HepG2 (cell line): ENCODE data around the gene GRIK5. TPM values are rescaled to one million over a fixed set of nuclear protein-coding genes. Genes with fewer than 3 reads are reported as not detected.

Source experiments
- ATF1 ChIP-seq: IDR thresholded peaks from 2 replicates; pipeline ENCODE4 v1.6.1; 2016; ENCODE audit warnings: mild to moderate bottlenecking, control low read depth
- BCL6 ChIP-seq: IDR thresholded peaks from 2 replicates; pipeline ENCODE4 v1.6.1; 2016; ENCODE audit warnings: missing genetic modification reagents, missing compliant biosample characterization
- GFI1 ChIP-seq: sonication (generic); formaldehyde crosslinking; IDR thresholded peaks from 2 replicates; pipeline ENCODE4 v1.5.0; 2020; ENCODE audit warnings: missing genetic modification reagents, mild to moderate bottlenecking, borderline replicate concordance
- HCFC1 ChIP-seq: fragments of 150-350 bp; IDR thresholded peaks from 2 replicates; pipeline ENCODE4 v1.6.1; 2014; ENCODE audit warnings: low read depth, low read length
- HDAC2 ChIP-seq: sonication (generic); formaldehyde crosslinking; IDR thresholded peaks from 2 replicates; pipeline ENCODE4 v1.4.0; 2020; ENCODE audit warnings: missing genetic modification reagents
- HNF1A ChIP-seq, 2 experiments: sonication (generic) in 1 of 2; formaldehyde crosslinking in 1 of 2; IDR thresholded peaks; 2 replicates each; pipeline versions ENCODE4 v1.4.0 to v1.6.1; 2016 to 2020; ENCODE audit warnings: borderline replicate concordance in 1 of 2, low read depth in 1 of 2, mild to moderate bottlenecking in 1 of 2, missing genetic modification reagents in 1 of 2
- JUND ChIP-seq: sonication (generic); formaldehyde crosslinking; IDR thresholded peaks from 2 replicates; pipeline ENCODE4 v1.8.0; 2022; ENCODE audit warnings: mild to moderate bottlenecking, missing genetic modification reagents
- KAT8 ChIP-seq: IDR thresholded peaks from 2 replicates; pipeline ENCODE4 v1.6.1; 2016; ENCODE audit warnings: missing genetic modification reagents, missing compliant biosample characterization
- KLF12 ChIP-seq: sonication (generic); formaldehyde crosslinking; IDR thresholded peaks from 2 replicates; pipeline ENCODE4 v1.4.0; 2020; ENCODE audit warnings: missing genetic modification reagents, borderline replicate concordance
- MED13 ChIP-seq: sonication (generic); formaldehyde crosslinking; IDR thresholded peaks from 2 replicates; pipeline ENCODE4 v1.5.0; 2020; ENCODE audit warnings: missing genetic modification reagents
- MYPOP ChIP-seq: sonication (generic); formaldehyde crosslinking; IDR thresholded peaks from 2 replicates; pipeline ENCODE4 v1.8.1; 2023; ENCODE audit warnings: mild to moderate bottlenecking, moderate library complexity, missing genetic modification reagents
- NONO ChIP-seq, 2 experiments: fragments of 450-650 bp in 1 of 2; sonication (generic) in 1 of 2; formaldehyde crosslinking in 1 of 2; IDR thresholded peaks in 1 of 2; conservative IDR thresholded peaks in 1 of 2; 2 replicates each; pipeline versions ENCODE4 v1.6.1 to v1.8.0; 2017 to 2022; ENCODE audit warnings: mild to moderate bottlenecking in 1 of 2, missing genetic modification reagents in 1 of 2, moderate library complexity in 1 of 2
- PCBP1 ChIP-seq: fragments of 200-400 bp; formaldehyde crosslinking; IDR thresholded peaks from 2 replicates; pipeline ENCODE4 v1.6.1; 2017; ENCODE audit warnings: mild to moderate bottlenecking, low read depth, low read length, borderline replicate concordance
- POLR2G ChIP-seq: fragments of 200-400 bp; formaldehyde crosslinking; IDR thresholded peaks from 2 replicates; pipeline ENCODE4 v1.6.1; 2018; ENCODE audit warnings: mild to moderate bottlenecking, low read depth, low read length, moderate library complexity
- SRSF1 ChIP-seq: fragments of 200-400 bp; formaldehyde crosslinking; optimal IDR thresholded peaks from 2 replicates; pipeline ENCODE3; 2017; ENCODE audit warnings: mild to moderate bottlenecking, low read depth, low read length, moderate library complexity
- SUZ12 ChIP-seq: fragments of 150-350 bp; IDR thresholded peaks from 2 replicates; pipeline ENCODE4 v1.6.1; 2014; ENCODE audit warnings: low read depth, low read length
- TCF12 ChIP-seq, 2 experiments: fragments of 450-650 bp in 1 of 2; sonication (generic) in 1 of 2; formaldehyde crosslinking in 1 of 2; IDR thresholded peaks; 2 replicates each; pipeline versions ENCODE4 v1.6.1 to v1.8.0; 2017 to 2022; ENCODE audit warnings: antibody characterized with exemption in 1 of 2, mild to moderate bottlenecking in 1 of 2, missing genetic modification reagents in 1 of 2, moderate library complexity in 1 of 2
- ZBTB7A ChIP-seq: sonication (generic); formaldehyde crosslinking; IDR thresholded peaks from 2 replicates; pipeline ENCODE4 v1.8.0; 2022; ENCODE audit warnings: mild to moderate bottlenecking, missing genetic modification reagents
- ZBTB7B ChIP-seq: sonication (generic); formaldehyde crosslinking; IDR thresholded peaks from 2 replicates; pipeline ENCODE4 v1.4.0; 2020; ENCODE audit warnings: missing genetic modification reagents
- ZFP36L2 ChIP-seq: sonication (generic); formaldehyde crosslinking; IDR thresholded peaks from 2 replicates; pipeline ENCODE4 v1.4.0; 2020; ENCODE audit warnings: missing genetic modification reagents
- ZNF256 ChIP-seq: sonication (generic); formaldehyde crosslinking; conservative IDR thresholded peaks from 2 replicates; pipeline ENCODE4 v1.4.0; 2020; ENCODE audit warnings: missing genetic modification reagents
- ZNF510 ChIP-seq: sonication (generic); formaldehyde crosslinking; IDR thresholded peaks from 2 replicates; pipeline ENCODE4 v1.4.0; 2020; ENCODE audit warnings: low read depth, mild to moderate bottlenecking, missing genetic modification reagents
- ZNF605 ChIP-seq: sonication (generic); formaldehyde crosslinking; IDR thresholded peaks from 2 replicates; pipeline ENCODE4 v1.8.0; 2022; ENCODE audit warnings: mild to moderate bottlenecking, missing genetic modification reagents
- ZNF670 ChIP-seq: sonication (generic); formaldehyde crosslinking; IDR thresholded peaks from 2 replicates; pipeline ENCODE4 v1.8.0; 2022; ENCODE audit warnings: mild to moderate bottlenecking, missing genetic modification reagents, borderline replicate concordance
- polyA plus RNA-seq, 8 experiments: library from polyadenylated mRNA; depleted of rRNA in 3 of 8; stranded (reverse) in 7 of 8; unstranded in 1 of 8; fragments of >200 nt; fragmentation: Illumina TruSeq in 4 of 8; extraction: Trizol in 4 of 8; gene quantifications; 2 replicates each; pipeline versions ENCODE4 v1.2.1 to v1.2.3, GENCODE V29; 2011 to 2016; ENCODE audit warnings: low read depth in 4 of 8, missing spikeins in 1 of 8, mixed read lengths in 1 of 8; ENCODE audit not compliant: insufficient read depth in 1 of 8
- total RNA-seq, 5 experiments: library from RNA; depleted of rRNA; stranded (reverse); fragments of >200 nt; fragmentation: Illumina TruSeq; extraction: Trizol; gene quantifications; 2 replicates each; pipeline ENCODE4 v1.2.3, GENCODE V29; 2016; ENCODE audit warnings: low read depth in 1 of 5

GRIK5 gene
- total and polyA plus RNA-seq, 2 of the 13 experiments (the other 11 are each of a cell fraction or from before 2014, with no cell fraction given) = not detected

GRCh38 chr19:41959056-41960053 is 110.7 kb downstream of the GRIK5 start, which contains the start of gene RABAC1 (continued):
- TF ChIP-seq ZNF510 = no peak
- TF ChIP-seq MYPOP (CRISPR knock-in tag) = no peak
- TF ChIP-seq ZNF605 (CRISPR knock-in tag) = no peak
- no peak for TF ChIP-seq MED13 (CRISPR knock-in tag)
- TF ChIP-seq KLF12 = peak; percentile 92
- TF ChIP-seq NONO (IDR thresholded peaks at IDR 0.05) = no peak
- 0 out of 2 replicates have a peak, but pooled peaks have one; percentile 31 for TF ChIP-seq NONO (CRISPR knock-in tag; conservative IDR thresholded peaks at IDR 0.05)
- TF ChIP-seq HCFC1 = peak; percentile 95
- TF ChIP-seq ZNF256 (CRISPR knock-in tag) = no peak
- TF ChIP-seq PCBP1 = no peak
- 0 out of 2 replicates have a peak, but pooled peaks have one; percentile 29 for TF ChIP-seq ZFP36L2 (CRISPR knock-in tag)
- 0 out of 2 replicates have a peak, but pooled peaks have one; percentile 4 for TF ChIP-seq GFI1 (CRISPR knock-in tag)
- peak; percentile 91 for TF ChIP-seq ATF1 (CRISPR knock-in tag)
- no peak for TF ChIP-seq HNF1A (IDR thresholded peaks at IDR 0.05; ENCODE audit: low read depth)
- TF ChIP-seq HNF1A (CRISPR knock-in tag; IDR thresholded peaks at IDR 0.05; ENCODE audit: borderline replicate concordance) = peak; percentile 35; the same call in 1 of the 2 replicates
- peak; percentile 17; the same call in 1 of the 2 replicates for TF ChIP-seq POLR2G
- TF ChIP-seq KAT8 (CRISPR knock-in tag) = peak; percentile 71
- no peak for TF ChIP-seq TCF12 (IDR thresholded peaks at IDR 0.05)
- TF ChIP-seq TCF12 (CRISPR knock-in tag; IDR thresholded peaks at IDR 0.05) = peak; percentile 65; the same call in 1 of the 2 replicates
- TF ChIP-seq ZNF670 (CRISPR knock-in tag) = peak; percentile 75; the same call in 1 of the 2 replicates
- peak; percentile 80 for TF ChIP-seq SUZ12
- TF ChIP-seq BCL6 = no peak
- TF ChIP-seq ZBTB7A (CRISPR knock-in tag) = peak; percentile 77; the same call in 1 of the 2 replicates
- no peak for TF ChIP-seq SRSF1
- peak; percentile 53; the same call in 1 of the 2 replicates for TF ChIP-seq ZBTB7B (CRISPR knock-in tag)
- peak; percentile 50; the same call in 1 of the 2 replicates for TF ChIP-seq HDAC2 (CRISPR knock-in tag)
- peak; percentile 13; the same call in 1 of the 2 replicates for TF ChIP-seq JUND (CRISPR knock-in tag)
